Keratinocyte (primary cell): ENCODE results near the gene KLK11. TPM values are rescaled to one million over a fixed set of nuclear protein-coding genes. Genes with fewer than 3 reads are reported as not detected.

Source experiments
- DNase-seq: peaks from one replicate; pipeline ENCODE4 v3.0.0-alpha.2; 2011; ENCODE audit warnings: low read depth, missing footprints, low spot score
- FAIRE-seq: peaks from 2 replicates; lab custom pipeline; 2011; peaks lifted over from hg19 to GRCh38; lab: Jason Lieb, UNC
- H2AFZ ChIP-seq: 2 replicates; pipeline ENCODE4 v1.6.0; 2012; ENCODE audit warnings: low read length, control low read depth, inconsistent platforms; ENCODE audit not compliant: control insufficient read depth
- H3K27ac ChIP-seq: 2 replicates; pipeline ENCODE4 v1.5.1; 2011; ENCODE audit warnings: low read length; ENCODE audit not compliant: control insufficient read depth, insufficient read depth
- H3K27me3 ChIP-seq: 3 replicates; pipeline ENCODE4 v1.6.0; 2011; ENCODE audit warnings: low read length; ENCODE audit not compliant: control insufficient read depth, insufficient read depth; ENCODE audit errors: extremely low read depth
- H3K36me3 ChIP-seq, 2 experiments: 2 replicates in 1 of 2; 3 replicates in 1 of 2; pipeline ENCODE4 v1.5.1; 2011; ENCODE audit warnings: low read length in 2 of 2, mild to moderate bottlenecking in 1 of 2; ENCODE audit not compliant: control insufficient read depth in 2 of 2, insufficient read depth in 2 of 2; ENCODE audit errors: extremely low read depth in 1 of 2
- H3K4me1 ChIP-seq: 3 replicates; pipeline ENCODE4 v1.5.1; 2011; ENCODE audit warnings: low read length; ENCODE audit not compliant: control insufficient read depth, insufficient read depth; ENCODE audit errors: extremely low read depth
- H3K4me2 ChIP-seq: 3 replicates; pipeline ENCODE4 v1.6.0; 2011; ENCODE audit warnings: low read depth, low read length; ENCODE audit not compliant: control insufficient read depth, insufficient read depth; ENCODE audit errors: extremely low read depth
- H3K4me3 ChIP-seq, 3 experiments: fragments of 200-600 bp in 1 of 3; sonication (generic) in 1 of 3; 2 replicates in 2 of 3; 3 replicates in 1 of 3; pipeline ENCODE4 v1.5.1; 2011 to 2016; ENCODE audit warnings: low read length in 3 of 3, mild to moderate bottlenecking in 3 of 3, control low read depth in 2 of 3, inconsistent platforms in 1 of 3, low read depth in 1 of 3, mixed read lengths in 1 of 3, mixed run types in 1 of 3, moderate library complexity in 1 of 3; ENCODE audit not compliant: control insufficient read depth in 2 of 3, insufficient read depth in 2 of 3; ENCODE audit errors: extremely low read depth in 1 of 3
- H3K79me2 ChIP-seq: 2 replicates; pipeline ENCODE4 v1.6.0; 2012; ENCODE audit warnings: low read length; ENCODE audit not compliant: control insufficient read depth, insufficient read depth
- H3K9ac ChIP-seq: 3 replicates; pipeline ENCODE4 v1.6.0; 2011; ENCODE audit warnings: low read length; ENCODE audit not compliant: control insufficient read depth, insufficient read depth; ENCODE audit errors: extremely low read depth
- H3K9me1 ChIP-seq: 3 replicates; pipeline ENCODE4 v1.6.0; 2011; ENCODE audit warnings: low read length; ENCODE audit not compliant: control insufficient read depth, insufficient read depth; ENCODE audit errors: extremely low read depth
- H3K9me3 ChIP-seq: 2 replicates; pipeline ENCODE4 v1.5.1; 2012; ENCODE audit warnings: low read depth, low read length; ENCODE audit not compliant: control insufficient read depth
- H4K20me1 ChIP-seq: 3 replicates; pipeline ENCODE4 v1.6.0; 2011; ENCODE audit warnings: low read length; ENCODE audit not compliant: control insufficient read depth, insufficient read depth; ENCODE audit errors: extremely low read depth
- CTCF ChIP-seq, 3 experiments: IDR thresholded peaks in 1 of 3; conservative IDR thresholded peaks in 1 of 3; optimal IDR thresholded peaks in 1 of 3; 2 replicates in 2 of 3; 3 replicates in 1 of 3; pipeline versions ENCODE3 to v1.5.1; 2011; ENCODE audit warnings: low read length in 3 of 3, mild to moderate bottlenecking in 3 of 3, moderate library complexity in 2 of 3, control low read depth in 1 of 3, inconsistent platforms in 1 of 3; ENCODE audit not compliant: insufficient read depth in 2 of 3; ENCODE audit errors: extremely low read depth in 1 of 3
- EZH2 ChIP-seq: IDR thresholded peaks from one replicate; pipeline ENCODE4 v1.6.1; 2012; ENCODE audit warnings: inconsistent platforms, mild to moderate bottlenecking, low read length, moderate library complexity
- dilution Hi-C: fragments of 300-500 bp; cut with MboI; formaldehyde crosslinking; loops from one replicate; pipeline ENCODE4 v1.7.0; 2020; ENCODE audit warnings: low sequenced_read_pairs; ENCODE audit not compliant: extremely low pct_ligation_motif_present
- polyA plus RNA-seq, 5 experiments: library from polyadenylated mRNA; depleted of rRNA in 3 of 5; stranded (reverse) in 3 of 5; stranded (forward) in 1 of 5; unstranded in 1 of 5; fragments of >200 nt; gene quantifications; 1 replicate in 1 of 5; 2 replicates in 3 of 5; 3 replicates in 1 of 5; pipeline versions ENCODE4 v1.2.1 to v1.2.3, GENCODE V29; 2011 to 2012; ENCODE audit warnings: missing spikeins in 2 of 5, low read depth in 1 of 5, low replicate concordance in 1 of 5

The KLK11 gene
- polyA plus RNA-seq, 1 donor (not counting 4 experiments of a cell fraction or from before 2014, with no cell fraction given): 18.0 TPM

- FAIRE-seq (no peak), DNase-seq (no peak)
- H3K79me2 ChIP-seq: no peaks in the 10 kb centered on the region
- no peak overlapping the region for H2AFZ ChIP-seq
- no peaks in the 10 kb centered on the region for H3K9me1 ChIP-seq
- H3K4me1 ChIP-seq: no peaks in the 10 kb centered on the region
- peaks cover 9% of the 10 kb centered on the region for H3K27me3 ChIP-seq
- TF ChIP-seq EZH2 (no peak), CTCF (optimal IDR thresholded peaks at IDR 0.05 in 1 of 3, IDR thresholded peaks at IDR 0.05 in 1 of 3, conservative IDR thresholded peaks at IDR 0.05 in 1 of 3; ENCODE audit: extremely low read depth in 1 of 3, insufficient read depth in 2 of 3, low read length in 3 of 3) (no peak)
- H3K9me3 ChIP-seq: no peaks in the 10 kb centered on the region
- no peaks in the 10 kb centered on the region for H4K20me1 ChIP-seq
- no peak overlapping the region for H3K4me3 ChIP-seq
- no peak overlapping the region for H3K4me2 ChIP-seq
- dilution Hi-C loops: no loop called here
- no peak overlapping the region for H3K27ac ChIP-seq
- no peaks in the 10 kb centered on the region for H3K36me3 ChIP-seq
- H3K9ac ChIP-seq: no peak overlapping the region
Observed at GRCh38 chr19:51059715-51060114, 33.3 kb upstream of the KLK11 start.

- Histone ChIP-seq H3K4me1 (no peaks in the 10 kb centered on the region), H3K9me3 (no peaks in the 10 kb centered on the region), H3K79me2 (no peaks in the 10 kb centered on the region), H3K27ac (no peak overlapping the region), H3K9ac (no peak overlapping the region), H4K20me1 (no peaks in the 10 kb centered on the region), H2AFZ (no peak overlapping the region), H3K9me1 (no peaks in the 10 kb centered on the region), H3K4me3 (no peak overlapping the region), H3K27me3 (peaks cover 7% of the 10 kb centered on the region), H3K4me2 (no peak overlapping the region), H3K36me3 (no peaks in the 10 kb centered on the region)
- FAIRE-seq (no peak), DNase-seq (no peak)
- TF ChIP-seq EZH2 (no peak), CTCF (optimal IDR thresholded peaks at IDR 0.05 in 1 of 3, IDR thresholded peaks at IDR 0.05 in 1 of 3, conservative IDR thresholded peaks at IDR 0.05 in 1 of 3; ENCODE audit: extremely low read depth in 1 of 3, insufficient read depth in 2 of 3, low read length in 3 of 3) (no peak)
- dilution Hi-C loops: no loop called here
Observed at GRCh38 chr19:51055866-51056265, 29.4 kb upstream of the KLK11 start.
